GM21367 (cell line): ENCODE results near the gene PSG4.
"Not testable (repeated sequence)": the region's sequence is repeated elsewhere in the genome, so short reads cannot be mapped to it uniquely, and the experiment has no call there.

Experiments
- ATAC-seq: cut with Tn5 transposase; IDR thresholded peaks from one replicate; pipeline ENCODE4 v1.9.1; 2021; ENCODE audit not compliant: unreplicated experiment

The PSG4 gene

GRCh38 chr19:43198686-43199419 lies 6.6 kb downstream of the PSG4 start:
- not testable (repeated sequence) for ATAC-seq

DNA sequence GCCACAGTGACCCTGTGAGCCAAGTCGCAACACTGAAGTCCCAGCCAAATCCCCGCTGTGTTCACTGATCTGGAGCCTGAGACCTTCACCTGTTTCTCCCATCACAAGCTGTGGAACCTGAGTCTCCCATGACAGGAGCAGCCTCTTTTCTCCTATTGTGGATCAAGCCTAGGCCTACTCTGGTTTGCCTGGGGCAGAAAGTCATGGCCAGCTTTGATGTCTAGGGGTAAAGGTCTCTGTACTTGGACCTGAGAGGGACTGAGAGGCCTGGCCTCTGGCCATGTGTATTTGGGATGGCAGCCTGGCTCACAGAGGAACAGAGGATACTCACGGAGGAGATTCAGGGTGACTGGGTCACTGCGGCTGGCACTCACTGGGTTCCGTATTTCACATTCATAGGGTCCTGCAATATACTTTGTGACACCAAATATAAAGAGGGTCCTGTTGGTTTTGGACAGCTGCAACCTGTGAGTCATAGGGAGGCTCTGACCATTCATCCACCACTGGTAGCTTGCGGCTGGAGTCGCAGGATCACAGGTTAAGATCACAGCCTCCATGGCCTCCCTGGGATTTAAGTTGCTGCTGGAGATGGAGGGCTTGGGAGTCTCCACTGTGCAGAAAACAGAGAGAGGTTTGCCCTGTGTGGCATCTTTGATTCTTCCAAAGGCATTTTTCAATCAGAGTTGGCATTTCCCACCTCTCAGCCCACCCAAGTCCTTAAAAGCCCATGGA lies 7.6 kb downstream of the PSG4 start:
- ATAC-seq, result not testable (repeated sequence)

DNA sequence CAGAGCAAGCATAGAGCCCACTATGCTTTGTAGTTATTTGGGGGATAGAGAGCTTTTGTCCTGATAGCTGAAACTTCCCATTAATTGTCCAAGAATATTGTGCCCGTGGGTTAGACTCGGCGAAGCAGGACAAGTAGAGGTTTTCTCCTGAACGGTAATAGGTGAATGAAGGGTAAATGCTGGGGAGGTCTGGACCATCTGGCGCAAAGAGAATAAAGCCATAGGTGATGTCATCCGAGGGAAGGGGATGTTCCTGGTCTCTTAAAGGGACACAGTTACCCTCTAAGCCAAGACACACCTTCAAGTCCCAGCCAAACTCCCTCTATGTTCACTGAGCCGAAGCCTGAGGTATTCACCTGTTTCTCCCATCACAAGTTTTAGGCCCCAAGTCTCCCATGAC lies 11.0 kb downstream of the PSG4 start:
- not testable (repeated sequence) for ATAC-seq

- not testable (repeated sequence) for ATAC-seq
These were observed 12.9 kb downstream of the PSG4 start for GRCh38 chr19:43192381-43193155.

- not testable (repeated sequence) for ATAC-seq
These were observed 17.3 kb downstream of the PSG4 start for GRCh38 chr19:43188092-43188491.

DNA sequence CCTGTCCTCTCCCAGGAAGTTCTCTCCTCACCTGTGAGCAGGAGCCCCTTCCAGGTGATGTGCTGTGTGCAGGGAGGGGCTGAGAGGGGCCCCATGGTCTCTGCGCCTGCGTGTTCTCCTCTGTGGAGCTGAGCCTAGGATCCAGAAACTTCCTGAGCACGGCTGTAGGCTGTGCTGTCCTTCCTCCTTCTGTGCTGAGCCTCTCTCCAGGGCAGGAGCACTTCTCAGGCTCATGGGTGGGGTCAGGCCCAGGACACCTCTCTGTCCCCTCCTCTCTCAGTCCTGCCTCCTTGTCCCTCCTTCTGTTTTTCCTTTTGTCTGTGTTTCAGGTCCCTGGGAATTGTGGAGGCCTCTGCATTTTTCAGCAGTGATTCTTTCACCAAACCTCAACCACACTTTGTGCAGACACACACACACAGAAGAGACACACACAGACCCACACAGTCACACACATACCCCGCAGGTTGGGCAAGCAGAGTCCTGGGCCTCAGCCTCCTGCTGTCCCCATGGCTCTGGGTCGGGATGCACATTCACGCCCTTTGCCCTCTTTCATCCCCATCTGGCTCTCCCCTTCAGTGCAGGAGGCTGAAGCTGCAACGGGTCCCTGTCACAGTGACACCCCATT lies 19.0 kb downstream of the PSG4 start, which contains the start of gene PSG5:
PSG5 (minus strand) TSS at position 226 of the 625 bp plus-strand sequence; CDS start at position 95, 131 bp downstream.
- ATAC-seq, result not testable (repeated sequence)

DNA sequence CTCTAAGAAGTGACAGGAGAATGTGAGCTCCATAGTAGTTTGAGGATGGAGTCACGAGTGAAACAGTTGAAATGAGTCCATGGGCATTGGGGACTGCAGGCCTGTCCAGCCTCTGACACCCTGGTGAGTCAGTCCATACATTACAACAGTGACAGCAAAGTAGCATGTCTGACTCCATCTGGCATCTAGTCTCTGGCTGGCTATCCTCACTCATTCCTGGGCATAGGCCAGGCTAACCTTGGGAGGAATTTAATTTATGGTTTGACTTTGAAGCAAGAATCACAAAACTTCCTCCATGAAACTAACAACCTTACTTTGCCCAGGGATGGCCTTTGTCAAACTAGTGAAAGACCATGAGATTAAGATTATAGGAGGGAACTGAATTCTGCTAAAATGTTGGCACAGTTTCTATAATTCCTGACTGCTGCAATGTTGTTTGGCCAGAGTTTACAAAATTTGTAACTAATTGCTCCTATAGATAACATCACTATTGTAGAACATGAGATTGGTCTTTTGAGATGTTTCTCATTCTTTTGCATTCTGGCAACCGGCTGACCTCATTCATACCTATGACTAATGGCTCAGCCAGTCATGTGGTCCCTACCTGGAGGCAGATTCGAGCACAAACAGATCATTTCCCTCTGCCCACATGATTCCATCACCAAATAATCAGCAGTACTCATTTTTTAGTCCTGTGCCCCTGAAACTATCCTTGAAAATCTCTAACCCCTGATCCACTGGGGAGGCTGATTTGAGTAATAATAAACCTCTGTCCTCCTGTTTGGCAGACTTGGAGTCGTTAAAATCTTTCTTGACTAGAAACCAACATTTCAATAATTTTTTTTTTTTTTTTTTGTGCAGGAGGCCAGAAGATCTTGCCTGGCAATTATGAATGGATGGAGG lies 23.3 kb downstream of the PSG4 start:
- not testable (repeated sequence) for ATAC-seq

- not testable (repeated sequence) for ATAC-seq
These were observed 25.8 kb downstream of the PSG4 start for GRCh38 chr19:43179569-43180147.

GRCh38 chr19:43178577-43178976 lies 26.9 kb downstream of the PSG4 start:
- not testable (repeated sequence) for ATAC-seq

GRCh38 chr19:43165906-43166305 lies 39.5 kb downstream of the PSG4 start:
- not testable (repeated sequence) for ATAC-seq

GRCh38 chr19:43163135-43163534 lies 42.3 kb downstream of the PSG4 start:
- ATAC-seq, result not testable (repeated sequence)

DNA sequence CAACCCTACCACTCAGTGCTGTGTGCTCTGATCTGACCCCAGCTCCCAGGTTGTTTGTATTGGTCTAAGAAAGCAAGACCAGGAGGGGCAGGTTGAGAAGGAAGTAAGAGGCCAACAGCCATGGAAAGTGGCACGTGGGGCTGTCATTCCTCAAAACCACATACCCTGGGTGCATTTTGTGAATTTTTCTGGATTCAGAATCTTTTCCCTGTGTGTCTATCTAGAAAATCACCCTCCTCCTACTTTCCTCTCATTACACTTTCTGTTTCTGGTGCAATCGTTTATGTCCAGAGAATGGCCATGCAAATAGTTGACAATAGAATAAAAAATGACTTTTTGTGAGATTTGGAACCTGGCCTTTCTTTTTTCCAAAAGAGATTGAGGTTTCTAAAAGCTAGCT lies 43.2 kb downstream of the PSG4 start:
- not testable (repeated sequence) for ATAC-seq

DNA sequence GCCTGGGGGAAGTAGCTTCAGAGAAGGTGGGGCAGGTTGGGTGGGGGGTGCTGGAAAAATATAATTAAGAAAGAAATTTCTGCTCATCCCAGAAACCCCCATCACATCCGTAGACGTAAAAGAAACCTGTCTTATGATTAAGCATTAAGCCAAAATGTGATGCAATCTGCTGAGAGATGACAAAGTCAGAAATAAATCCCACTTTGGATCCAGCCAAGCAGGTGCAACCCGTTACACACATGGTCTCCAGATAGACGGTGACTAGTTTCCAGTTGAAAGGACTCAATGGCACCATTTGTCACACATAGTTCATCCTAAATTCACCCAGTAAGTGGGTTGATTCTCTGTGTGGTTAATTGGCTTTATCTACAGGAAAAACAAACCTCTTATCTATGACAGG lies 53.2 kb downstream of the PSG4 start:
- ATAC-seq, result no peak

- not testable (repeated sequence) for ATAC-seq
These were observed 55.6 kb downstream of the PSG4 start for GRCh38 chr19:43149788-43150187.

DNA sequence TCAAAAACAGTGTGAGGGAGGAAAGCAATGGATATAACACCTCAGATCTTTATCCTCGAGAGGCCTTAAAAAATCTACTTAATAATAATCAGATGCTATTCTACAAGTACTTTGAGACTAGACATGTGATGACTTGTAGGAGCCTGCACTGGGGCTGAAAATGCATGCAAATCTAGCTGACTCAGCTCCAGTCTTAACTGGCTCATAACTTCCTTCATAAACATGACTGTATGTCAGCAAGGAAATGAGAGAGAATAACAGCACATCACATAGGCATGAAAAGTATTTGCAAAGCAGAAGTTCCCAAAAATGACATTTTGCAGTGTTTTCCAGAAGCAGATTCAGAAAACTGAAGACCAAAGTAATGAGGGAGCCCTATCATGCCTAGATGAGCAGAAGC lies 57.2 kb downstream of the PSG4 start:
- ATAC-seq, result no peak
